Inferior parietal cortex (tissue), 1 donor: Measurements from ENCODE around the gene NR4A3.
A peak's percentile ranks its signal among the peaks of the same experiment; 100 is the strongest.
"Not testable (repeated sequence)": the region's sequence is repeated elsewhere in the genome, so short reads cannot be mapped to it uniquely, and the experiment has no call there.

Experiments
- DNase-seq: peaks from one replicate; pipeline ENCODE4 v3.0.0-alpha.2; 2016; ENCODE audit errors: extremely low spot score

NR4A3 gene

GRCh38 chr9:99832558-99832864 lies 10.8 kb downstream of the NR4A3 start:
- DNase-seq, result no peak

DNA sequence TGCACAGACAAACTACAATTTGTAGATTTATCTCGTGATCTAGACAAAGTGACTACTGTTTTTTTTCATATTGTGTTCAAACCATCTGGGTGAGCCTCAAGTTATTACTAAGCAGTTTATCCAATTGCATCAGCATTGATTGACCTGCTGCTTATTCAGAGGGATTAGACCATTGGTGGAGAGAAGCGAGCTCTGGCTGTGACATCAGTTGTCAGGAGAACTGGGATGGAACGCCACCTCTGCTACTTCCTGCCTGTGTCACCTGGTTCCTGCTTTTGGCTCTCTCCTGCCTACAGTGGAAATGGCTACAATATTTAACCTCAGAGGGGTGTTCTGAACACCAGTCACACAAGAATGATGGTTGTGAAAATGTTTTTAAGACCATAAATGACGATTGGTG lies 12.1 kb downstream of the NR4A3 start:
- no peak for DNase-seq

- no peak for DNase-seq
Measured at GRCh38 chr9:99834474-99834873, 12.8 kb downstream of the NR4A3 start.

DNA sequence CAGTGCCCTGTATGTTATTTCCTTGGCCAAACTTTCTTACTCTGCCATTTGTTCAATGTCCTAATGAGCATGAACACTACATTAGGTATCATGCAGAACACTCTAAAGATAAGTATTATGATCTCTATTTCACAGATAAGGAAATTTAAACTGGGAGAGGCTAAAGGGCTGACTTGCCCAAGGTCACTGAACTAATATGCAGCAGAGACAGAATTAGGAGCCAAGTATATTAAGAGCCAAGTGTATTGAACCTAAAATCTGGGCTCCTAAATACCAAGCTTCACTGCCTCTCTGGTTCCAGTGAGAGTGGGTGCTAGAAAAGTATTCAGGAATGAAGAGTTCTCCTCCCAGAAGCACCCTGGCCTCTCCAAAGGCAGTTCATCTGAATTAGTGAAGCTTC lies 13.5 kb downstream of the NR4A3 start:
- no peak for DNase-seq

- no peak for DNase-seq
Measured at GRCh38 chr9:99835581-99835980, 13.9 kb downstream of the NR4A3 start.

- no peak for DNase-seq
Measured at GRCh38 chr9:99840072-99840471, 18.4 kb downstream of the NR4A3 start.

- no peak for DNase-seq
Measured at GRCh38 chr9:99845063-99845462, 23.4 kb downstream of the NR4A3 start.

DNA sequence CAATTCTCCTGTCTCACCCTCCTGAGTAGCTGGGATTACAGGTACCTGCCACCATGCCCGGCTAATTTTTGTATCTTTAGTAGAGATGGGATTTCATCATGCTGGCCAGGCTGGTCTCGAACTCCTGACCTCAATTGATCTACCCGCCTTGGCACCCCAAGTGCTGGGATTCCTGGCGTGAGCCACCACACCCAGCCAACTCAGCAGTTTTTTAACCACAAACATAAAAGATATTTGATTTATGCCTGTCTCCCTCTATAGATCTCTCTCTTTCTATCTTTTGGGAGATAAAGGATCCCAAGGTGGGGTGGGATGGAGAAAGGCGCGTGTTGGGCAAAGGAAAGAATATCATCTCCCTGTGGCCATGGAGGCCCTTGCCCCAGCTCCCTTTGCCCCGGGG lies 26.8 kb downstream of the NR4A3 start:
- no peak for DNase-seq

DNA sequence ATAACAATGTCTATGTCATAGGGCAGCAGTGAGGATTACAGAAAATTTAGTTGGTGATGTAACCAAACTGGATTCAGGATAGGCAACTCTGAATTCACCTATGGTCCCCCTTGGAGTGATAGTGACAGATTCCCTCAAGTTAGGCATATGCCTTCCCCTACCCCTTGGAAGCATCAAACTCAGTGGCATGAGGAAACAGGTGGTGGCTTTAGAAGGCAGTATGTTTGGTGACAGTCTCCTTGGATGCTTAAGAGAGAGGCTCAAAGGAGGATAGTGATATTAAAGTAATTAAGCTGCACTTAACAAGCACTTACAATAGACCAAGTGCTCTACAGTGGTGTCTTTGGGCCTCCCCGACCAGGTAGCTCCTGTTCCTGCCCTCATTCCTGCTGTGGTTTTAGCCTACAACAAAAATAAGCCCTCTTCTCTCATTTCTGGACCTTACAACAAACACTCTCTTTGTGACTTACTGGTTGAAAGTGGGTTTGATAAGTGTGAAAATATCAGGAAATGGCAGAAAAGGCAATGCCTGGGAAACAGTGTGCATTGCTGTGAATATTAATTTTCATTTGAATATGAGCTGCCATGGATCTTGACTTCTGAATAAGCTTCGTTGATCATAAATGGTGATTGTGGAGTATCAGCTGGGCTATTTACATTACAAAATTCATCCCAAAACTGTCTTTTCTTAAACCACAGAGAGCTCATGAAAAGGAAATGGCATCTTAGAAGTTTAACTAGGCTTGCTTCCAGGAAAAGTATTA lies 29.2 kb downstream of the NR4A3 start:
- no peak for DNase-seq

- DNase-seq, result no peak
Measured at GRCh38 chr9:99851500-99851822, 29.8 kb downstream of the NR4A3 start.

- DNase-seq, result no peak
Measured at GRCh38 chr9:99852617-99853016, 30.9 kb downstream of the NR4A3 start.

DNA sequence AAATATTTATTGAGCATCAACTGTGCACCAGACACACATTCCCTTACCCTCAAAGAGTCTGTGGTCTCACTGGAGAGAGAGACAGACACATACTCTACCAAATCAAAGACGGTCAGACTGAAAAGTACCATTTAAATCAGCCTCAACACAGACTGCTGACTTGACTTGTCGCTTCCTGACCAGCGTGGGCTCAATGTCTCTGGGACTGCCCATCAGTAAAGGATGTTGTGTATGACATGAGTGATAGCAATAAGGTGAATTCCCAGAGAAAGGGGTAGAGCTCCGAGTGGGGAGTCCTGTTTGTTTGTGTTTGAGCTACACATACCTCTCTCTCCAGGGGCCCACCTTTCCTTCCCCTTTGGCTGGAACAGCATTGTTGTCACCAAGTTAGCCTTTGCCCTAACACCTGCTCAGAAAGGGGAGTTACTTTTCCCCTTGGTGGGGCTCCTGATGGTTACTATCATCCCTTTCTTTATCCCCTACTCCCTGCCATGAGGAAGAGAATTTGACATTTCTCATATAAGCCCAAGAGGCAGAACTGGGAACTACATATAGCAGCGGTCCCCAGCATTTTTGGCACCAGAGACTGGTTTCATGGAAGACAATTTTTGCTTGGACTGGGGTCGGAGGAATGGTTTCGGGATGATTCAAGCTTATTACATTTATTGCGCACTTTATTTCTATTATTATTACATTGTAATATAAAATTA lies 33.9 kb downstream of the NR4A3 start:
- DNase-seq, result no peak

GRCh38 chr9:99857576-99857975 lies 35.9 kb downstream of the NR4A3 start:
- DNase-seq, result not testable (repeated sequence)

DNA sequence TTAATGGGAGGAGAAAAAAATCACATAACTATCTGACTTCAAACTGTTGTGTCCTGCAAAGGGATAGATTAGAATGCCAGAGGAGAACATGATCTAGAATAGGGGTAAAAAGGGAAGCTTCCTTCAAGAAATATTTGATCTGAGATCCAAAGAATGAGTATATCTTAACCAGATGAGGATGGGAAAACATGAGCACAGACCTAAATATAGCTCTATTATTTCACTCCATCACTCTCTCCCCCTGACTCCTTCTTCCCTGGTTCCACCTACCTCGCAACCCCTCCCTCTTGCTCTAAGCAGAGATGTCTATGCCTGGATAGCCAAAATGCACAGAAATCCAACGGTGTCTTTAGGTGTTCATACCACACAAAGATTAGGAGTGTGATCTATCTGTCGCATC lies 36.4 kb downstream of the NR4A3 start:
- DNase-seq, result no peak

DNA sequence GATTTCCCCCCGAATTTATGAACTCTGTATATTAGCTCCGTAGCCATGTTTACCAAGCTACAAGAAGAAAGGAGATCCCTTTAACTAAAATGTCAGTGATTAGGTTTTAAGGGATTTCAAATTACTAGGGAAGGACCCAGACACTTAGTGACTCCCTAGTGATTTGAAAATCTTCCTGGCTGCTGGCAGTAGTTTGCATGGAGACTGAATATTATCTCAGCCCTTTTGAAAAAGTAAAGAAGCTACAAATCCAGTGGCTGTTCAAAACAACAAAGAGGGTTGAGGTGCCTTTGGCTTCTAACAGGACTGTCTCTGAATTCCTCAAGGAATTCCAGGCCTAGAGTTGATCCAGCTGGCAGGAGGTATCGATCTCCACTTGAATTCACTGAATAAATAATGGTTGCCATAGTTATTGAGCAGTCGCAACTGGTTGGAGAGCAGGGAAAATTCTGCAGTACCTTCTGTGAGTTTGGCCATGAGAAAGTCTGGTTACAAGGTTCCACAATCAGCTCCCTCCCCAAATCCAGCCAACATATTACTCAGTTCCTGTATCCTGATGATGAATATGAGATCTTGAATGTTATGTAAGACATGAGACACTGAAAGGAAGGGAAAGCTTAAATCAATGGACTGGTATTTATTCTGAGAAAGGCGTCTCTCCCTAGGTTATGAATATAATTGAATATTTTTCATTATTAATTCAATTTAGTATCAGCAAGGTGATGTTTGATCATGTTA lies 37.7 kb downstream of the NR4A3 start:
- no peak for DNase-seq

- no peak for DNase-seq
Measured at GRCh38 chr9:99860266-99860665, 38.6 kb downstream of the NR4A3 start.

- no peak for DNase-seq
Measured at GRCh38 chr9:99863955-99864354, 42.3 kb downstream of the NR4A3 start.

DNA sequence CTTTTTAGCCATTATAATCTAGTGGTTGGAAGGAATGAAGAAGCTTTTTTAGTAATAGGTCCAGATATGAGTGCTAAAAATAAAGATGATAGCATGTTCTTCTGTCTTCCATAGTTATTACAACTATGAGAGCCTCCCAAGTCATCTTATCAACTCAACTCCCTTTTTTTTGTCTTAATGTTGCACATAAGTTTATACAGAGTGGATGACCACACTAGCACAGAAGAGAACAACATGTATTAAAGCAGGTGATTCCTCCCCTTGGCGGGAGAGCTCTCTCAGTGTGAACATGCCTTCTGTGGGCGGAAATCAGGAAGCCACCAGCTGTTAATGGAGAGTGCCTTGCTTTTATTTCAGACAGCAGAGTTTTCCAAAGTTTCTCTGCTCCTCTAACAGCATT lies 44.7 kb downstream of the NR4A3 start:
- peak; percentile 48 for DNase-seq

- DNase-seq, result no peak
Measured at GRCh38 chr9:99867536-99867935, 45.9 kb downstream of the NR4A3 start.

GRCh38 chr9:99867968-99868367 lies 46.3 kb downstream of the NR4A3 start:
- DNase-seq, result no peak

DNA sequence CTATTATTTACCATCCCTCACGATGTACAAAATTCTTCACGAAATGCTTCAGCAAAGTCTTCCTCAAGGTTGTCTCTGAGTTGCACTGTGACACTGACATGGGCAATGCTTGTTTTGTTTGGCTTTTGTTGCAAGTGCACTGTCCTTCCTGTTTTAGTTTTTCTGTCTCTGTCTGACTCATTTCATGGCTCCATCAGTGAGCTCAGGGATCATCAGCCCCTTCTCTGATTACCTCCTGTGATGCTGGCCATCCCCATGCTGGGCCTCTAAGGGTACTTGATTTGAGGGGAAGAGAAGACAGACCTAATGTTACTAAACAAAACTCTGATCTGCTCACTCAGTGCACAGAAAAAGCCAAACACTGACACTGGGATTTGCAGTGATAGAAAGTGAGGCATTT lies 47.2 kb downstream of the NR4A3 start:
- no peak for DNase-seq

- no peak for DNase-seq
Measured at GRCh38 chr9:99870126-99870525, 48.4 kb downstream of the NR4A3 start.

DNA sequence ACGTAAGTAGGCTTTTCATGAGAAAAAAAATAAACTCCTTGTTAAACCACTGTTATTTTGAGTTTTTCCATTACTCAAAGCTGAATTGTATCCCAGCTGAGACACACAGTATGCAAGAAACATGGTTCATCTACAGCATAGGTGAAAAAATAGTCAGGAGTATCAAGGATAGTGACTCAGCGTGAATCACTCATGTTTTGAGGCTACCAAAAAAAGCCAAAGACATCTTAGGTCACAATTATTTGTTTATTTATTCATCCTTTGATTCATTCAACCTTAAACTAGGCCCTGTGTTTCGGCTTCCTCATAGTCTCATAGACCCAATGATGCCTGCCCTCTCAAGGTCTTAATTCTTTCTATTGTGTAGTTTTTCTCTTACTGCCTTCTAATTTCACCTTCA lies 51.8 kb downstream of the NR4A3 start:
- no peak for DNase-seq
